ENCODE results near the gene THAP10.

DNA sequence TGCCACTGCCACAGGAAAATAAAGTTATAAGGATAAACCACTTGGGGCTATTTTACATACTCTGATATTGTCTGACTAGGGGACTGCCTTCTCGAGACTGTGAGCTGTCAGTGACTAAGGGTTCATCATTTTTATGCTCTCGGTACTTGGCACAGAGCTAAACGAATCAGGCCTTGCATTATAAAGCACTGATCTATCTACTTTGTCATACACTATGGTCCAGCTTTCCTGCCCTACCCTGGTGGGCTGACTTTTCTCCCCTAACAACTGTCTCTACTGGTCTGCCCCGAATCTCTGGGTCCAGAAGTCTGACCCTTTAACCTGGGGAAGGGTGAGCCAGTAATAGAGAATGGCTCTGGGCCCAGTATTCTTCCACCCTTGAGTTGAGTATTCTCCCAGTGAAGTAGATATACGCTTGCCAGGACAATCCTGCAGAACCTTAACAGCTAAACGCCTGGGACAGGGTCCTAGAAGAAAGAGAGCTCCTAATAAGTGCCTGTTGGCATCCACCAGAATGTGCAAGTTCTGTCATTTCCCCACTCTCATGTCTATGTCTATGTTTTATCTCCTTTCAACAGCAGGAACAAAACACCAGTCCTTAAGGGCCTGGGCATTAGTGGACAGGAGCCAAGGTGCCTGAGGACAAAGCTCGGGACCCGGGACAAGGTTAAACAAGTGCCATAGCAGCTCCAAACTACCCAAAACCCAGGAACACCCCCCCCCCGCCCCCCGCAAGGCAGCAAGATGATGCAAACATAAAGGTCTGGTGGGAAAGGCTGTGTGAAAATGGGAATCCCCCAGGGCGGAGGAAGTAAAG is 39.5 kb downstream of the THAP10 start:
- TF ChIP-seq, protein P1, sequence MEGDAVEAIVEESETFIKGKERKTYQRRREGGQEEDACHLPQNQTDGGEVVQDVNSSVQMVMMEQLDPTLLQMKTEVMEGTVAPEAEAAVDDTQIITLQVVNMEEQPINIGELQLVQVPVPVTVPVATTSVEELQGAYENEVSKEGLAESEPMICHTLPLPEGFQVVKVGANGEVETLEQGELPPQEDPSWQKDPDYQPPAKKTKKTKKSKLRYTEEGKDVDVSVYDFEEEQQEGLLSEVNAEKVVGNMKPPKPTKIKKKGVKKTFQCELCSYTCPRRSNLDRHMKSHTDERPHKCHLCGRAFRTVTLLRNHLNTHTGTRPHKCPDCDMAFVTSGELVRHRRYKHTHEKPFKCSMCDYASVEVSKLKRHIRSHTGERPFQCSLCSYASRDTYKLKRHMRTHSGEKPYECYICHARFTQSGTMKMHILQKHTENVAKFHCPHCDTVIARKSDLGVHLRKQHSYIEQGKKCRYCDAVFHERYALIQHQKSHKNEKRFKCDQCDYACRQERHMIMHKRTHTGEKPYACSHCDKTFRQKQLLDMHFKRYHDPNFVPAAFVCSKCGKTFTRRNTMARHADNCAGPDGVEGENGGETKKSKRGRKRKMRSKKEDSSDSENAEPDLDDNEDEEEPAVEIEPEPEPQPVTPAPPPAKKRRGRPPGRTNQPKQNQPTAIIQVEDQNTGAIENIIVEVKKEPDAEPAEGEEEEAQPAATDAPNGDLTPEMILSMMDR (conservative IDR thresholded peaks at IDR 0.05; ENCODE audit: low read depth, low read length): no peak
- TF ChIP-seq EZH2 (IDR thresholded peaks at IDR 0.05; ENCODE audit: borderline replicate concordance, low read depth, low read length, poor library complexity, severe bottlenecking): no peak

All from A673 (cell line).